Psoas muscle (tissue), 8 donors: Measurements from ENCODE around the gene AQP12A. TPM values are rescaled to one million over a fixed set of nuclear protein-coding genes. Genes with fewer than 3 reads are reported as not detected.
"Not testable (repeated sequence)": the region's sequence is repeated elsewhere in the genome, so short reads cannot be mapped to it uniquely, and the experiment has no call there.

Experiments used
- ATAC-seq, 4 donors: fragments of 200-7000 bp; cut with Tn5 transposase; one replicate each; pipeline ENCODE4 v1.9.1; 2020; ENCODE audit warnings: moderate library complexity in 3 of 4, mild to moderate bottlenecking in 2 of 4
- DNase-seq, 2 donors: peaks; one replicate each; pipeline ENCODE4 v3.0.0-alpha.2; 2020
- H3K27ac ChIP-seq: fragments of 200-600 bp; one replicate; pipeline ENCODE4 v1.8.0; 2022
- H3K27me3 ChIP-seq, 3 donors: fragments of 200-600 bp in 1 of 3; one replicate each; pipeline versions ENCODE4 v1.6.1 to v1.8.0; 2013 to 2022; ENCODE audit warnings: low read length in 2 of 3, mild to moderate bottlenecking in 2 of 3, moderate library complexity in 1 of 3; ENCODE audit not compliant: insufficient read depth in 3 of 3
- H3K36me3 ChIP-seq, 2 donors: fragments of 200-600 bp in 1 of 2; one replicate each; pipeline versions ENCODE4 v1.6.1 to v1.8.0; 2013 to 2022; ENCODE audit warnings: low read depth in 1 of 2, mild to moderate bottlenecking in 1 of 2, moderate library complexity in 1 of 2; ENCODE audit not compliant: insufficient read depth in 1 of 2
- H3K4me1 ChIP-seq: fragments of 200-600 bp; one replicate; pipeline ENCODE4 v1.8.0; 2022
- H3K4me3 ChIP-seq: fragments of 200-600 bp; one replicate; pipeline ENCODE4 v1.8.0; 2022; ENCODE audit warnings: mild to moderate bottlenecking
- H3K9me3 ChIP-seq: fragments of 200-600 bp; one replicate; pipeline ENCODE4 v1.8.0; 2022
- CTCF ChIP-seq: fragments of 200-600 bp; IDR thresholded peaks from one replicate; pipeline ENCODE4 v1.8.0; 2022; ENCODE audit warnings: antibody characterized with exemption
- WGBS, 3 donors: extraction: QIAGEN DNeasy Blood & Tissue Kit; methylation state at CpG; one replicate each; pipeline versions ENCODE4 v1.1.6 to v1.1.7; 2013; 5-methylcytosine and 5-hydroxymethylcytosine counted together
- intact Hi-C, 2 donors: fragments of 100-400 bp; cut with DNase I; formaldehyde crosslinking; loops; one replicate each; pipeline versions ENCODE4 v1.11.0 to v1.14.2; 2022
- polyA plus RNA-seq, 3 donors: library from polyadenylated mRNA; stranded (reverse); fragments of 200-250 nt; gene quantifications; one replicate each; pipeline ENCODE4 v1.2.3, GENCODE V29; 2013
- total RNA-seq, 4 donors: library from RNA; stranded (reverse); fragmentation: NEBNext Ultra II Directional in 2 of 4; extraction: Animal tissue kit (Norgen Biotek cat#: 25700) in 2 of 4; gene quantifications; one replicate each; pipeline versions ENCODE4 v1.2.1 to v1.2.4, GENCODE V29; 2021 to 2023
- donor health status: healthy with polysubstance abuse.
- donor health status: DM: no; HTN: no; CAD: no; lungs with moderate emphysema.
- donor health status: Bipolar disorder and iron deficiency.
- donor health status: healthy.
- donor health status: DM: yes; HTN: yes; CAD: no.
- donor health status: DM: no; HTN: no; CAD: no.
- donor health status: DM: no; HTN: no; CAD: no.
- donor health status: DM: yes; HTN: yes; CAD: no.

Gene AQP12A
- total and polyA plus RNA-seq, 7 donors = not detected

- no peak overlapping the region for H3K4me3 ChIP-seq
- no peak for TF ChIP-seq CTCF
- 71 to 73% (median 72%) methylated on average over 10 of the region's 10 CpGs for WGBS, 3 donors
- ATAC-seq (no peak), DNase-seq (no peak)
- peaks cover 0 to 21% (median under 1%) of the 10 kb centered on the region in 3 donors for H3K27me3 ChIP-seq
- H3K36me3 ChIP-seq = no peaks in the 10 kb centered on the region
- intact Hi-C loops = no loop called here
- H3K9me3 ChIP-seq = no peaks in the 10 kb centered on the region
- H3K4me1 ChIP-seq = no peaks in the 10 kb centered on the region
- H3K27ac ChIP-seq = no peak overlapping the region
These were observed 35.5 kb upstream of the AQP12A start for GRCh38 chr2:240655931-240656886.

- DNase-seq, intact Hi-C loops, H3K27ac ChIP-seq, H3K4me3 ChIP-seq, H3K4me1 ChIP-seq, ATAC-seq, H3K9me3 ChIP-seq, H3K36me3 ChIP-seq: not testable (repeated sequence)
- 90 to 95% (median 92%) methylated on average over 7 of the region's 7 CpGs for WGBS, 3 donors
- peaks cover 0 to 30% (median 0%) of the 10 kb centered on the region in 3 donors for H3K27me3 ChIP-seq
These were observed 31.8 kb upstream of the AQP12A start for GRCh38 chr2:240659883-240660282.

DNA sequence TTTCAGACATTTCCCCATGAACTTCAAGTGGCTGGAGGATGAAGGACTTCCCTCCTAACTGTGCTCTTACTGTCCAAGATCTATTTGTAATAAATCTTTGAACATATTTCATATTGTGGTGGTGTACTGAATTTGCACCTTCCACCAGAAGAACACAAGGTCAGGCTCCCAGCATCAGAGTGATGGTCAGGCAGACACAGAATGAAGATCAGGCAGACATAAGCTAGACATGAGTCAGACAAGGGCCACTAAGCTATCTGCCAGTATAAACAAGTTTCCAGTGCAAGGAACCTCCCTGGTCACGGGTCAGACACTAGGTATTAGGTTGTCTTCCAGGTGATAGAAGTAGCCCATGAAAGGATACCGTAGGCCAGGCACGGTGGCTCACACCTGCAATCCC lies 29.0 kb upstream of the AQP12A start:
- 84 to 88% (median 86%) methylated on average over 3 of the region's 3 CpGs for WGBS, 3 donors
- no peak for TF ChIP-seq CTCF
- Histone ChIP-seq H3K27ac (no peak overlapping the region), H3K36me3 (no peaks in the 10 kb centered on the region), H3K27me3 (peaks cover 0 to 30% (median 0%) of the 10 kb centered on the region in 3 donors), H3K4me3 (no peak overlapping the region), H3K9me3 (peaks cover 3% of the 10 kb centered on the region), H3K4me1 (no peaks in the 10 kb centered on the region)
- DNase-seq (no peak), ATAC-seq (no peak)
- intact Hi-C loops = no loop called here

- no peak for ATAC-seq
- peaks cover 0 to 30% (median 0%) of the 10 kb centered on the region in 3 donors for H3K27me3 ChIP-seq
These were observed 28.0 kb upstream of the AQP12A start for GRCh38 chr2:240663546-240664190.

More at GRCh38 chr2:240663546-240664190, 28.0 kb upstream of the AQP12A start:
- no peaks in the 10 kb centered on the region for H3K4me1 ChIP-seq
- peaks cover 3% of the 10 kb centered on the region for H3K9me3 ChIP-seq
- intact Hi-C loops = no loop called here
- H3K36me3 ChIP-seq = no peaks in the 10 kb centered on the region
- no peak overlapping the region for H3K4me3 ChIP-seq
- H3K27ac ChIP-seq = no peak overlapping the region
- TF ChIP-seq CTCF = no peak
- DNase-seq = no peak
- WGBS, 3 donors = 65 to 71% (median 68%) methylated on average over 6 of the region's 6 CpGs
